ENCODE results near the gene EVC2. TPM values are rescaled to one million over a fixed set of nuclear protein-coding genes. Genes with fewer than 3 reads are reported as not detected.

EVC2 gene
- total RNA-seq, 2 experiments from 2014 or later: 3.4 TPM; not detected in 1

DNA sequence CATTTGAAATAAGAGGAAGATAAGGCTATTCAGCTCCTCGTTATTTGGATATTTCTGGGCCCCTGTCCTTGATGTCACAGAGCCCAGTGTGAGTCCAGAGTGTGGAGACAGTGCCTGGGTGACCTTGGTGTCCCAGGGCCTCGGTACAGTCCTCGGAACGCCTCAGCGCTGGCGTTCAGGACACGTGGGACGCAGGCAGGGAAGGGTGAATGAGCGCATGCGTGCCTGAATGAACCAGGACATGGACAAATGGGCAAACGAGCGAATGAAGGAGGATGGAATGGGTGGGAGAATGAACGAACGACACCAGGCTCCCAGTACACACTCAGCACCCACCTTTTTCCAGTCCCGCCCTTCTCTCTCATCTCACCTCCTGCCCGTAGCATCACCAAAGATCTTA lies 46.8 kb upstream of the EVC2 start:
- no TSS peak for BruUV-seq (replicated peaks)
- TF ChIP-seq CTCF (conservative IDR thresholded peaks at IDR 0.05; ENCODE audit: low read length): no peak
- Histone ChIP-seq H3K4me3 (ENCODE audit: low read depth, low read length, poor library complexity, severe bottlenecking) (no peak overlapping the region), H3K27ac (ENCODE audit: low read depth, low read length, poor library complexity, severe bottlenecking) (no peak overlapping the region), H3K9me3 (ENCODE audit: low read length) (no peaks in the 10 kb centered on the region), H3K4me2 (ENCODE audit: low read length) (no peak overlapping the region), H2AFZ (ENCODE audit: low read length) (no peak overlapping the region), H4K20me1 (ENCODE audit: insufficient read depth, low read length) (no peaks in the 10 kb centered on the region), H3K9me2 (ENCODE audit: insufficient read depth, low read length) (no peaks in the 10 kb centered on the region), H3K36me3 (ENCODE audit: insufficient read depth, low read length) (no peaks in the 10 kb centered on the region), H3K79me2 (ENCODE audit: insufficient read depth, low read depth, low read length) (no peaks in the 10 kb centered on the region), H3K4me1 (ENCODE audit: insufficient read depth, low read length, poor library complexity, severe bottlenecking) (no peaks in the 10 kb centered on the region)
- ChIA-PET POLR2A (no interaction called here), CTCF (ENCODE audit: unreplicated experiment) (no interaction called here)
- intact Hi-C loops (cut with micrococcal nuclease; ENCODE audit: unreplicated experiment): no loop called here
- no peak for DNase-seq (ENCODE audit: low spot score)

DNA sequence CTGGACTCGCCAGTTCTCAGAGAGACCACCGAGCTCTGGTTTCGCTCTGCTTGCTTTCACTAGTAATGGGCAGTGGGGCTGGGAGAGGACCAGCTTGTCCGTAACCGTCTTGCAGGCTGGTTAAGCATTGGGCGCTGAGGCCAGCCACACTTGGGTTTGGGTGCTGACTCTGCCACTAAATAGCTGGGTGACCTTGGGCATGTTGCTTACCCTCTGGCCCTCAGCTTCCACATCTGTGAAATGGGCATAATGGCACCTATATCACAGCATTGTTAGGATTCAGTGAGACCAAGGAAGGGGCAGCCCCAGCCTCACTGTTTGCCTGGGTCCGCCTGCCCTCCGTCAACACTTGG lies 46.1 kb upstream of the EVC2 start:
- Histone ChIP-seq H3K36me3 (ENCODE audit: insufficient read depth, low read length) (no peaks in the 10 kb centered on the region), H3K27ac (ENCODE audit: low read depth, low read length, poor library complexity, severe bottlenecking) (no peak overlapping the region), H3K9me3 (ENCODE audit: low read length) (no peaks in the 10 kb centered on the region), H2AFZ (ENCODE audit: low read length) (no peak overlapping the region), H3K79me2 (ENCODE audit: insufficient read depth, low read depth, low read length) (no peaks in the 10 kb centered on the region), H3K4me3 (ENCODE audit: low read depth, low read length, poor library complexity, severe bottlenecking) (no peak overlapping the region), H3K4me1 (ENCODE audit: insufficient read depth, low read length, poor library complexity, severe bottlenecking) (no peaks in the 10 kb centered on the region), H4K20me1 (ENCODE audit: insufficient read depth, low read length) (no peaks in the 10 kb centered on the region), H3K9me2 (ENCODE audit: insufficient read depth, low read length) (no peaks in the 10 kb centered on the region), H3K4me2 (ENCODE audit: low read length) (no peak overlapping the region)
- POLR2A ChIA-PET: no interaction called here
- intact Hi-C loops (cut with micrococcal nuclease; ENCODE audit: unreplicated experiment): no loop called here
- BruUV-seq (replicated peaks): no TSS peak
- CTCF ChIA-PET (ENCODE audit: unreplicated experiment): no interaction called here
- no peak for DNase-seq (ENCODE audit: low spot score)
- TF ChIP-seq EZH2phosphoT487 (IDR thresholded peaks at IDR 0.05; ENCODE audit: borderline replicate concordance, low read depth, low read length) (no peak), CTCF (conservative IDR thresholded peaks at IDR 0.05; ENCODE audit: low read length) (no peak)

DNA sequence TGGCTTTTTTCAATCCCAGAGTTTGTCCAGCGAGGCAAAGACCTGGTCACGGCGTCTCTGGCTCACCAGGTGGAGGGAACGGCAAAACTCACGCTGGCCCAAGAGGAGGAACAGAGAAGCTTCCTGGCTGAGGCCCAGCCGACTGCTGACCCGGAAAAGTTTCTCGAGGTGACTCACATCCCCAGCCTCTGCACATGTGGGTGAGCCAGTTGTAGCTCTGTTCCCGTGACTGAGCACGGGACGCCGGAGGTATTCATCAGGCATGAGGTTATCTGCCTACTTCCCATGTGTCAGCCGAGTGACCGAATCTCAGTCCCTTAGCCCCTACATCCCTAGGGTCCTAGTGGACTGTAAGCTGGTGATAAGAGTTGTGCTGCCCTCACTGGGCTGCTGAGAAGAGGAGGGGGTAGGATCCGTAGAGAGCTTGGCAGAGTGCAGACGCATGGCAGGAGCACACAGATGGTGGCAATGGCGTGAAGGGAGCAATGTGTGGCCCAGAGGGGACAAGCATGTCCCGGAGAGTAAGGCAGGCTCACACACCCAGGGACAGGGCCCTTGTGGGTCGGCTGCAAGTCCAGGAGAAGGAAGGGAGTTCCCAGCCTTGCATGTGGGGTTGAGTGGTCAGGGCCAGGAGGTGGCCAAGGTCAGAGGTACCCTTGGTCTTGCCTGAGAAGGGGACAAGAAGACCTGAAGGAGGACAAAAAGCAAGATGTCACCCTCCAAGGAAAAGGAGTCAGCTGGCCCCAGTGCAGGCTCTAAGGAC lies 45.6 kb upstream of the EVC2 start:
- no peaks in the 10 kb centered on the region for H3K4me1 ChIP-seq (ENCODE audit: insufficient read depth, low read length, poor library complexity, severe bottlenecking)
- no peaks in the 10 kb centered on the region for H4K20me1 ChIP-seq (ENCODE audit: insufficient read depth, low read length)
- H3K4me3 ChIP-seq (ENCODE audit: low read depth, low read length, poor library complexity, severe bottlenecking): no peak overlapping the region
- no peaks in the 10 kb centered on the region for H3K79me2 ChIP-seq (ENCODE audit: insufficient read depth, low read depth, low read length)
- no peaks in the 10 kb centered on the region for H3K9me2 ChIP-seq (ENCODE audit: insufficient read depth, low read length)
- no TSS peak for BruUV-seq (replicated peaks)
- POLR2A ChIA-PET: no interaction called here
- CTCF ChIA-PET (ENCODE audit: unreplicated experiment): no interaction called here
- H2AFZ ChIP-seq (ENCODE audit: low read length): no peak overlapping the region
- intact Hi-C loops (cut with micrococcal nuclease; ENCODE audit: unreplicated experiment): no loop called here
- DNase-seq (ENCODE audit: low spot score): no peak
- H3K4me2 ChIP-seq (ENCODE audit: low read length): no peak overlapping the region
- H3K36me3 ChIP-seq (ENCODE audit: insufficient read depth, low read length): no peaks in the 10 kb centered on the region
- TF ChIP-seq EZH2phosphoT487 (IDR thresholded peaks at IDR 0.05; ENCODE audit: borderline replicate concordance, low read depth, low read length) (no peak), CTCF (conservative IDR thresholded peaks at IDR 0.05; ENCODE audit: low read length) (no peak)
- no peak overlapping the region for H3K27ac ChIP-seq (ENCODE audit: low read depth, low read length, poor library complexity, severe bottlenecking)
- no peaks in the 10 kb centered on the region for H3K9me3 ChIP-seq (ENCODE audit: low read length)
